Peyer's patch (tissue), 4 donors: ENCODE data around the gene MT1F.

ENCODE experiments used
- CTCF ChIP-seq, 6 experiments: fragments of 450-650 bp in 4 of 6; fragments of 200-600 bp in 2 of 6; sonication (generic) in 1 of 6; IDR thresholded peaks; one replicate each; pipeline ENCODE4 v1.5.1; 2017 to 2019; ENCODE audit warnings: antibody characterized with exemption in 6 of 6, mild to moderate bottlenecking in 3 of 6, moderate library complexity in 1 of 6
- POLR2A ChIP-seq, 2 donors: fragments of 450-650 bp; IDR thresholded peaks; one replicate each; pipeline ENCODE4 v1.5.1; 2017; ENCODE audit warnings: antibody characterized with exemption in 2 of 2, mild to moderate bottlenecking in 2 of 2, moderate library complexity in 2 of 2

DNA sequence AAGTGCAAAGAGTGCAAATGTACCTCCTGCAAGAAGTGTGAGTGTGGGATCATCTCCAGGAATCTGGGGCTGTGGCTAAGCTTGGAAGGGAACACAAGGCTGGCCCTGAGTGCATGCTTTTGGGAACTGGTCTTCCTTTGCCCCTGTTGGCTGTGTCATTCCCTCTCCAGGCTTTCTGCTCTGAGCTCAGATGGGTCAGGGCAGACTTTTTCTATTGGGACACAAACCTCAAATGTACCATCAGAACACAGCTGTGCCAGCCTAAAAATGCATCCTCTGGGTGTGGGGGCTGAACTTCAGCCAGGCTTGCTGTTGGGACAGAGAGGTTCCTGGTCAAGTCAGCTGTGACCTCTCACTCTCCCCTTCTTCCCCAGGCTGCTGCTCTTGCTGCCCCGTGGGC, 5.2 kb upstream of the MT1F start:
- TF ChIP-seq CTCF (IDR thresholded peaks at IDR 0.05) (no peak), POLR2A (IDR thresholded peaks at IDR 0.05) (no peak)
